ENCODE data around the gene C1QL2. TPM values are rescaled to one million over a fixed set of nuclear protein-coding genes. Genes with fewer than 3 reads are reported as not detected.

The C1QL2 gene
- total and polyA plus RNA-seq, 12 donors = not detected

DNA sequence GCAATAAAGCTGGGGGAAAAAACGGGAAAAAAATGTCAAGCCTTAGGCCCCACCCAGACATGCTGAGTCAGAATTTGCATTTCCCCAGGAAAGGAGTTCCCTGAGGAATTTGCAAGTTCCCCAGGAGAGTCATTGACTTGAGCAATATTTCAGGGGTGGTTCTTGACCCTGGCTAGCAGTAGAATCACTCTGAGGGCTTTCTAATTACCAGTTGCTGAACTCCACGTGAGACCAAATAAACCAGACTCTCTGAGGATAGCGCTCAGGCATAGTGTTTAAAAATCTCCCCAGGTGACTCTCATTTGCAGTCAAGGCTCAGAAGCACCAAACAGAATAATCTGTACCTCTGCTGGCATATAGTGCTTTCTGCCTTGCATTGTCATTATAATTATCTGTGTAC lies 48.7 kb downstream of the C1QL2 start:
- 29 to 35% (median 30%) methylated on average over 3 of the region's 3 CpGs for WGBS, 4 donors

DNA sequence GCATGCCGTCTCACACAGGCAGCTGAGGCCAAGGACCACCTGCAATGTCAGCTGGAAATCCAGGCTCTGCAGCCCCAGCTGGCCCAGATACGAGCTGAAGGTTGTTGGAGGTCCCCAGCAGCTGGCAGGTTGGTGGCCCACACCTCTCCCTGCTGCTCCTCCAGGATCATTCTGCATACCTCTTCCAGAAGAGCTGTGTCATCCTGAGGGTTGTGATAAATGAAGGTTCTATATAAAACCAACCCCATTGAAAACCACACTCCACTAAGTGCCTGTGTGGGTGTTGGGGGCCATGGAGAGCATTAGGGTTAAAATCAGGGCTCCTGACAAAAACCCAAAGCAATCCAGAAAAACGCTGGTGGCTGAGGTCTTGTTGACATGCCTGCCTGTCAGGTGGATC lies 50.4 kb downstream of the C1QL2 start:
- TF ChIP-seq, protein P1, sequence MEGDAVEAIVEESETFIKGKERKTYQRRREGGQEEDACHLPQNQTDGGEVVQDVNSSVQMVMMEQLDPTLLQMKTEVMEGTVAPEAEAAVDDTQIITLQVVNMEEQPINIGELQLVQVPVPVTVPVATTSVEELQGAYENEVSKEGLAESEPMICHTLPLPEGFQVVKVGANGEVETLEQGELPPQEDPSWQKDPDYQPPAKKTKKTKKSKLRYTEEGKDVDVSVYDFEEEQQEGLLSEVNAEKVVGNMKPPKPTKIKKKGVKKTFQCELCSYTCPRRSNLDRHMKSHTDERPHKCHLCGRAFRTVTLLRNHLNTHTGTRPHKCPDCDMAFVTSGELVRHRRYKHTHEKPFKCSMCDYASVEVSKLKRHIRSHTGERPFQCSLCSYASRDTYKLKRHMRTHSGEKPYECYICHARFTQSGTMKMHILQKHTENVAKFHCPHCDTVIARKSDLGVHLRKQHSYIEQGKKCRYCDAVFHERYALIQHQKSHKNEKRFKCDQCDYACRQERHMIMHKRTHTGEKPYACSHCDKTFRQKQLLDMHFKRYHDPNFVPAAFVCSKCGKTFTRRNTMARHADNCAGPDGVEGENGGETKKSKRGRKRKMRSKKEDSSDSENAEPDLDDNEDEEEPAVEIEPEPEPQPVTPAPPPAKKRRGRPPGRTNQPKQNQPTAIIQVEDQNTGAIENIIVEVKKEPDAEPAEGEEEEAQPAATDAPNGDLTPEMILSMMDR (IDR thresholded peaks at IDR 0.05) = no peak
- TF ChIP-seq POLR2A (IDR thresholded peaks at IDR 0.05) = no peak
- no peaks in the 10 kb centered on the region for H3K36me3 ChIP-seq (replicated peaks in 1 of 2)
- H3K4me3 ChIP-seq = no peak overlapping the region
- DNase-seq = no peak
- no peaks in the 10 kb centered on the region for H3K27me3 ChIP-seq
- 48 to 67% (median 56%) methylated on average over 2 to 3 of the region's 3 CpGs for WGBS, 4 donors
- intact Hi-C loops (cut with DNase I) = no loop called here
- peaks cover 0 to under 1% (median 0%) of the 10 kb centered on the region in 3 donors for H3K9me3 ChIP-seq (replicated peaks in 1 of 3)
- H3K27ac ChIP-seq = no peak overlapping the region
- no peaks in the 10 kb centered on the region for H3K4me1 ChIP-seq (replicated peaks in 1 of 2)

More for the DNA sequence above, 48.7 kb downstream of the C1QL2 start:
- no peak for TF ChIP-seq POLR2A (IDR thresholded peaks at IDR 0.05)
- TF ChIP-seq, protein P1 (IDR thresholded peaks at IDR 0.05) = no peak
- Histone ChIP-seq H3K9me3 (replicated peaks in 1 of 3) (no peaks in the 10 kb centered on the region), H3K4me1 (replicated peaks in 1 of 2) (no peaks in the 10 kb centered on the region), H3K36me3 (replicated peaks in 1 of 2) (no peaks in the 10 kb centered on the region), H3K27ac (no peak overlapping the region), H3K4me3 (no peak overlapping the region), H3K27me3 (no peaks in the 10 kb centered on the region)
- no peak for DNase-seq
- intact Hi-C loops (cut with DNase I) = no loop called here

DNA sequence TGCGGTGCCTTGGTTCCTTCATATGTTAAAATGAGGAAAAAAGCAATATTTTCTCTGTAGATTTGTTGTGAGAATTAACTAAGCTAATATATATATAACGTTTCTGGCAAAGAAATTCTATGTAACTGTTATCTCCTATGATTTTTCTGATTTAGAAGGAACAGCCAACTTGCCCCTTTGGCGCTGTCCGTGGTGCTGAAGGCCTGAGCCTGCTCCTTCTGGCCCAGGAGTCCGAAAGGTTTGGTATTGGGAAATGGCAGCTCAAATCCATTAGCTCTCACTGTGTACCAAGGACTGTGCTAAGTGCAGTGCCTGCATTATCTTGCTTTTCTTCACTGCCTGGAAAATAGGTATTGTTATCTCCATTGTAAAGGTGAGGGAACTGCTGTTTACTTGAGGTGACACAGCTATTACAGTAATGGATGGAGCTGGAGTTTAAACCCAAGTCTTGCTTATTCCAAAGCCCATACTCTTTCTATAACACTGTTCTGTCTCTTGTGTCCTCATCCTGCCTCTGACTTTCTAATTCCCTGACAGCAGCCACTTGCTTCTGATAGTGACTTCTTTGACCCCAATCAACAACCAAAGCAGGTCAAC lies 52.2 kb downstream of the C1QL2 start:
- Histone ChIP-seq H3K4me1 (replicated peaks in 1 of 2) (no peaks in the 10 kb centered on the region), H3K27me3 (no peaks in the 10 kb centered on the region), H3K4me3 (no peak overlapping the region), H3K9me3 (replicated peaks in 1 of 3) (peaks cover 0 to 6% (median 0%) of the 10 kb centered on the region in 3 donors), H3K27ac (no peak overlapping the region), H3K36me3 (replicated peaks in 1 of 2) (no peaks in the 10 kb centered on the region)
- 27 to 32% (median 30%) methylated on average over 5 of the region's 5 CpGs for WGBS, 4 donors
- DNase-seq = peak in 6 of 7 donors; percentile 34 to 73 (median 56)
- TF ChIP-seq, protein P1 (IDR thresholded peaks at IDR 0.05) = no peak
- TF ChIP-seq POLR2A (IDR thresholded peaks at IDR 0.05) = no peak
- intact Hi-C loops (cut with DNase I) = no loop called here

Small RNAs within 50 kb of the gene (small RNA-seq; reads per million reads assigned to genes)
- 0 reads per million in 2 donors for gene RN7SL468P

Other genes with a start within 250 kb of the C1QL2 start
- 100 to 1,000 TPM in 2 of 9 donors, 10 to 100 TPM in 5, 1 to 10 TPM in 1, under 1 TPM in 1; 0.44 to 149 (median 38.5) TPM for gene MARCO, start 216.6 kb downstream of the C1QL2 start, total RNA-seq
- gene MARCO, start 216.6 kb downstream of the C1QL2 start, polyA plus RNA-seq = 10 to 100 TPM in 2 of 3 donors, 1 to 10 TPM in 1; 8.7 to 19.1 (median 14.5) TPM
- gene STEAP3, start 65.1 kb upstream of the C1QL2 start, total RNA-seq = 10 to 100 TPM in 5 of 9 donors, 1 to 10 TPM in 4; 1.3 to 48.2 (median 13.2) TPM
- gene STEAP3, start 65.1 kb upstream of the C1QL2 start, polyA plus RNA-seq = 1 to 10 TPM; 4.1 to 5.1 (median 4.3) TPM
- gene C2orf76, start 208.1 kb upstream of the C1QL2 start, total RNA-seq = 10 to 100 TPM in 7 of 9 donors, 1 to 10 TPM in 2; 2.2 to 22.8 (median 16.8) TPM
- 10 to 100 TPM; 13.0 to 47.4 (median 25.5) TPM for gene C2orf76, start 208.1 kb upstream of the C1QL2 start, polyA plus RNA-seq
- 100 to 1,000 TPM in 3 of 9 donors, 10 to 100 TPM in 6; 32.3 to 130 (median 91.8) TPM for gene DBI, start 208.2 kb upstream of the C1QL2 start, total RNA-seq
- 100 to 1,000 TPM; 239 to 367 (median 242) TPM for gene DBI, start 208.2 kb upstream of the C1QL2 start, polyA plus RNA-seq

All from adrenal gland (tissue), 12 donors.